Lower leg skin (tissue), 3 donors: Measurements from ENCODE around the gene MX2.

Experiments
- CTCF ChIP-seq, 3 donors: fragments of 450-650 bp; IDR thresholded peaks; one replicate each; pipeline ENCODE4 v1.5.1; 2016; ENCODE audit warnings: antibody characterized with exemption in 3 of 3, mild to moderate bottlenecking in 3 of 3, moderate library complexity in 2 of 3
- POLR2A ChIP-seq, 2 donors: fragments of 450-650 bp; IDR thresholded peaks; one replicate each; pipeline ENCODE4 v1.6.1; 2016 to 2017; ENCODE audit warnings: antibody characterized with exemption in 2 of 2, mild to moderate bottlenecking in 1 of 2, moderate library complexity in 1 of 2

GRCh38 chr21:41396558-41397075 is 34.8 kb downstream of the MX2 start:
- TF ChIP-seq CTCF (IDR thresholded peaks at IDR 0.05) (no peak), POLR2A (IDR thresholded peaks at IDR 0.05) (no peak)
